BJ (cell line): ENCODE data around the gene PCED1B. TPM values are rescaled to one million over a fixed set of nuclear protein-coding genes. Genes with fewer than 3 reads are reported as not detected.

Experiments
- CTCF ChIA-PET: fragments of 350-600 bp; formaldehyde crosslinking; extraction: SDS; loops from one replicate; lab custom pipeline; 2021; ENCODE audit warnings: antibody characterized with exemption, inconsistent platforms; lab: Yijun Ruan, JAX
- POLR2A ChIA-PET: fragments of 300-600 bp; sonication (Branson Sonifier 250); formaldehyde crosslinking; extraction: SDS; loops from one replicate; lab custom pipeline; 2021; ENCODE audit warnings: antibody characterized with exemption; lab: Charles Lee
- DNase-seq: peaks from one replicate; pipeline ENCODE4 v3.0.0-alpha.2; 2011; ENCODE audit warnings: low read depth
- H3K27me3 ChIP-seq: 2 replicates; pipeline ENCODE4 v1.6.0; 2011; ENCODE audit warnings: low read length; ENCODE audit not compliant: control insufficient read depth, insufficient read depth
- H3K36me3 ChIP-seq: 2 replicates; pipeline ENCODE4 v1.5.1; 2011; ENCODE audit warnings: low read length; ENCODE audit not compliant: control insufficient read depth, insufficient read depth
- H3K4me3 ChIP-seq: 2 replicates; pipeline ENCODE4 v1.5.1; 2011; ENCODE audit warnings: low read depth, mild to moderate bottlenecking, control low read depth, low read length
- CTCF ChIP-seq: IDR thresholded peaks from 2 replicates; pipeline ENCODE4 v1.5.1; 2011; ENCODE audit warnings: low read depth, mild to moderate bottlenecking, control low read depth, inconsistent platforms, low read length, moderate library complexity; ENCODE audit not compliant: insufficient read depth
- polyA plus RNA-seq: library from polyadenylated mRNA; depleted of rRNA; stranded (reverse); fragments of >200 nt; gene quantifications from 2 replicates; pipeline ENCODE4 v1.2.3, GENCODE V29; 2011

The PCED1B gene
- polyA plus RNA-seq, 1 experiment: 7.8 TPM

GRCh38 chr12:47207829-47208248 is 128.4 kb downstream of the PCED1B start:
- TF ChIP-seq CTCF: no peak
- Histone ChIP-seq H3K36me3 (no peaks in the 10 kb centered on the region), H3K27me3 (no peaks in the 10 kb centered on the region), H3K4me3 (no peak overlapping the region)
- POLR2A ChIA-PET: interaction anchor here (0.5 kb wide), 1 partner anchor 895 kb away, joined by 6 read pairs; no protein-coding TSS in a partner anchor
- DNase-seq: no peak
- CTCF ChIA-PET: interaction anchor here (0.6 to 1.9 kb wide), 4 partner anchors 10 to 34 kb away, joined by 3 to 6 read pairs (median 4); no protein-coding TSS in a partner anchor

- H3K27me3 ChIP-seq: no peaks in the 10 kb centered on the region
- H3K4me3 ChIP-seq: no peak overlapping the region
- ChIA-PET POLR2A (no interaction called here), CTCF (interaction anchor here (1.9 kb wide), 1 partner anchor 13 kb away, joined by 6 read pairs; no protein-coding TSS in a partner anchor)
- no peak for DNase-seq
- TF ChIP-seq CTCF: no peak
- H3K36me3 ChIP-seq: no peaks in the 10 kb centered on the region
Observed at GRCh38 chr12:47209014-47209413, 129.6 kb downstream of the PCED1B start.

GRCh38 chr12:47210776-47211175 is 131.4 kb downstream of the PCED1B start:
- H3K36me3 ChIP-seq: no peaks in the 10 kb centered on the region
- ChIA-PET POLR2A (no interaction called here), CTCF (no interaction called here)

GRCh38 chr12:47212701-47213039 is 133.2 kb downstream of the PCED1B start:
- ChIA-PET POLR2A (no interaction called here), CTCF (interaction anchor here (0.9 kb wide), 2 partner anchors 22 to 63 kb away, joined by 3 to 4 read pairs; no protein-coding TSS in a partner anchor)
- TF ChIP-seq CTCF: no peak
- H3K36me3 ChIP-seq: no peaks in the 10 kb centered on the region
- H3K27me3 ChIP-seq: no peaks in the 10 kb centered on the region
- no peak overlapping the region for H3K4me3 ChIP-seq
- DNase-seq: no peak

More at GRCh38 chr12:47210776-47211175, 131.4 kb downstream of the PCED1B start:
- H3K4me3 ChIP-seq: no peak overlapping the region
- no peak for TF ChIP-seq CTCF
- DNase-seq: no peak
- no peaks in the 10 kb centered on the region for H3K27me3 ChIP-seq

- TF ChIP-seq CTCF: no peak
- ChIA-PET CTCF (interaction anchor here (0.9 to 1.0 kb wide), 2 partner anchors 8 to 12 kb away, joined by 3 read pairs; no protein-coding TSS in a partner anchor), POLR2A (no interaction called here)
- Histone ChIP-seq H3K27me3 (no peaks in the 10 kb centered on the region), H3K4me3 (no peak overlapping the region), H3K36me3 (no peaks in the 10 kb centered on the region)
- DNase-seq: no peak
Observed at GRCh38 chr12:47213396-47213795, 134.0 kb downstream of the PCED1B start.
